RKO (cell line): Measurements from ENCODE around the gene SMPDL3A.

Source experiments
- DNase-seq: peaks from one replicate; pipeline ENCODE4 v3.0.0-alpha.2; 2016; ENCODE audit warnings: low spot score

SMPDL3A gene

GRCh38 chr6:122778302-122778701 is 10.8 kb upstream of the SMPDL3A start:
- DNase-seq, result no peak

- no peak for DNase-seq
These were observed 9.9 kb upstream of the SMPDL3A start for GRCh38 chr6:122778985-122779661.

GRCh38 chr6:122779667-122780066 is 9.4 kb upstream of the SMPDL3A start, which contains the start of gene FABP7:
Gene FABP7 (plus strand): TSS chr6:122779716. CDS start chr6:122779795, 79 bp downstream.
- no peak for DNase-seq

- no peak for DNase-seq
These were observed 8.9 kb upstream of the SMPDL3A start for GRCh38 chr6:122780114-122780513.

DNA sequence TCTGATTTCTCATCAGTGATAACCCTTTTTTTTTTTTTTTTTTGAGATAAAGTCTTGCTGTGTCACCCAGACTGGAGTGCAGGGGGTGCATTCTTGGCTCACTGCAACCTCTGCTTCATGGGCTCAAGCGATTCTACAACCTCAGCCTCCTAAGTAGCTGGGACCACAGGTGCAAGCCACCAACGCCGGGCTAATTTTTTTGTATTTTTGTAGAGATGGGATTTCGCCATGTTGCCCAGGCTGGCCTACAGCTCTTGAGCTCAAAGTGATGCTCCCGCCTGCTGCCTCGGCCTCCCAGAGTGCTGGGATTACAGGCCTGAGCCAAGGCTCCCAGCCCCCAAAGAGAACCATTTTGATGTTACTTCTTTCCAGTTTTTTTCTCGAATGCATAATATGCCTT is 7.3 kb upstream of the SMPDL3A start:
- no peak for DNase-seq

DNA sequence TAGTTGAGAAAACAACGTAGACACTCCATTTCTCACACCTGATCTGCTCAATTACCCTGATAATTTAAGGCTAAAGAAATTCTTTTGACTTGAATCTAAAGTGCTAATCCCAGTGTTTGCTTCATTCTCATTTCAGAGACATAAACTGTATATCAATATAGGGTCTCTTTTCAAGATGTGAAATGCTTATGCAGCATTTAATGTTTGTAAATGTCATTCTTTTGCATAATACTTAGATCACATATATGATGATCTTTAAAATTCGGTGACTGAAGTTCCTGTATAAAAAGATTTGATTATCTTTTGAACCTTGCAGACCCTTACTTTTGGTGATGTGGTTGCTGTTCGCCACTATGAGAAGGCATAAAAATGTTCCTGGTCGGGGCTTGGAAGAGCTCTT is 5.7 kb upstream of the SMPDL3A start:
- DNase-seq, result no peak

DNA sequence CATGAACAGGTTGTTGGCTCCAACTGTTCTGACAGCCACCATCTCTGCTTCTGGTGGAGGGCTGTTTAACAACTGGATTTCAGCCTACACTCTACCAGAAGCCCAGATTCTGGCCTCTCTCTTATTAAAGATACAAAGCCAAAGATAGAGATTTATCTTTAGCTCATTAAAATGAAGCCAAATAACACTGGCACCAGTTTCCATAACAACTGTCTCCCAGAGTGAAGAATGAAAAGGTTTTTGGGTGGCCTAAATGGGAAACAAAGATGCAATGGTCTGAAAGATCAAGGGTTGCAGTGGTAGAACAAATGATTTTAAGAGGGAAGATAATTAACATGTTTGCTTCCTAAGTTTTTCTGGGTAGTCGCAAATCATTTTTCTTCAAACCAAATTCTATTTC is 3.2 kb upstream of the SMPDL3A start:
- DNase-seq, result no peak

- no peak for DNase-seq
These were observed 1.3 kb upstream of the SMPDL3A start for GRCh38 chr6:122787721-122788120.

GRCh38 chr6:122788208-122788607 is 850 bp upstream of the SMPDL3A start:
- DNase-seq, result no peak

DNA sequence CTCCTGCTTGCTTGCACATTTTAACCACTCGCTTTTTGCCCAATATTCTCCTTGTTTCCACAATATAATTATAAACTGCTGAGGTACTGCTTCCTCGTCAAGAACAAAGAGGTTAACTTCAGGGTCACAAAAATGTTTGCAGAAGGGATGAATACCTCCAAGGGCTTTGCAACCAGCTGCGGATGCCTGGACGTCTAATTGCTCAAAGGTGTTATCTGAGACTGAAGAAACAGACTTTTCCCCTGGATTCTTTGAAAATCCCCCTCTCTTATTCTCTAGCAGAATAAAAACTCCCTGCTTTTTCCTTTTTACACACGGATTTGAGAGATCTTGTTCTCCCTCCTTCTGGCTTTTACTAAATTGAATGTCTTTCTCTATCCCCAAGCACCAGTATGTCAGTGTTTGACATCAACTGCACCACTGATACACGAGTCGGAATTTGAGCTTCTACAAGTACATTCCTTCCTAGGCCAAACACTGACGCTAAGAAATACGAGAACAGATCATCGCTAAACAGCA is 336 bp upstream of the SMPDL3A start:
- DNase-seq, result no peak

DNA sequence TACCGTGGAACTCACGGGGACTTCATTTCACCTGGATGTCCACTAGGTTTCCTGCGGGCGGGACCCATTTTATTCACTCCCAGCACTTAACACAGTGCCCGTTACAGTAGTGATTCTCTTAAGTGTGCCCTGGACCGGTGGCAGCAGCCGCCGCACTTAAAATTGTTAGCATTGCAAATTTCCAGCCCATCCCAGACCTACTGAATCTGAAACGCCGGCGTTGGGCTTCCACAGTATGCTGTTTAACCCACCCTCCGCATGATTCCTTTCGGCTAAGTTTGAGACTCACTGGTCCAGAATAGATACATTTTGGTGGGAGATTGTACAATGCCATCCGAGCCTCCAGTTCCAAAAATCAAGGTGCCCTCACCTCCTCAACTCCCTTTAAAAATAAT is 967 bp downstream of the SMPDL3A start:
- DNase-seq, result no peak

DNA sequence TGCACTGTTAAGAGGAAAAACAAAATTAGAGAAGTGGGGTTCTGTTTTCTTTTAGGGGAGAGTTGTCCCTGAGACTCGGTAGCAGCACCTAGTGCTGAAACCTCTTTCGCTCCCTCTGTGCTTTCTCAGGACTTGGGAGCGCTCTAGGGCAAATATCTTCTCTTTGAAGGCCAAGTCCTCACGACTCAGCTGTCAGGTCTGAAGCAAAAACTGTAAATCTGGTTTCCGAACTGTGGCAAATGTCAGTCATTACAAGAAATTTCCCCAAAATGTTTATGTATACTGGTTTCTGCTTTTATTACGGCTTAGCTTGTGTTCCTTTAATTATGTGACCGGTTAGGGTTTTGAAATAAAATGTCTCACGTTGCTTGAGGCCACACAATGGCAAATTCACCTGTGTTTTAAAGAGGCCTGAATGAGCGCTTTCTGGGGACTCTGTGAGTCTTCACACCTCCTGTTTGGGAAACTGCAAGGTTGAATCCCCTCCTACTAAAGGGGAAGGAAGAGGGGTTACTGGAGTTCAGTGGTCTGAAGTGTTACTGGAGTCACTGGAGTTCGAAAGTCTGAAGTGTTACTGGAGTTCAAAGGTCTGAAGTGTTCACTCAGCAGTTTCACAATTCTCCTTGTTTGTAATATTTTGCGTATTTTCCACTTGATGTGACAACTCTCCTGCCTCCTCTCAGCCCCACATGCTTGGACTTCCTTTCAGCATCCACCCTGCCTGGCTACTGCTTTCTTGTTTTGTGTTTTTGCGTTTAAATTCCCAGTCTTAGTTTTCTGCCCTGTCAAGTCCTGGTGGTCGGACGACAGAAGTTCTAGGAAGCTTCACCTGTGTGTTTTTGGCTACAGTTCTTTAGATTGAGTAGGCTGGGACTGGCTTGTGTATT is 1.6 kb downstream of the SMPDL3A start:
- DNase-seq, result peak; percentile 12

- no peak for DNase-seq
These were observed 2.2 kb downstream of the SMPDL3A start for GRCh38 chr6:122791310-122791679.

- no peak for DNase-seq
These were observed 3.7 kb downstream of the SMPDL3A start for GRCh38 chr6:122792766-122793165.

DNA sequence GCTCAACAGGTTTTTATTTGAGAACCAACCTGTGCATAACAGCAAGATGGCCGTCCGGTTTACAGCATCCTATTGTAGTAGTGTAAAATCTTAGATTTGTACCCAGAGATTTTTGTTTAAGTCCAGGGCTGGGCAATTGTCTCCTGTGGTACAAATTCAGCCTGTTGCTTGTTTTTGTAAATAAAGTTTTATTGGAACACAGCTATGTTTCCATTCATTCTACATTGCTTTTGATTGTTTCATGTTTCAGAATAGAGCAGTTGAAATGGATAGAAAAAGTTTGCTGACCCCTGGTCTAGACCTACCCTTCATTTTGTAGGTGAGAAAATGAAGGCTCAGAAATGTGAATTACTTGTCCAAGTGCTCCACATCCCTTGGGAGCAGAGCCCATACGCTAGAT is 8.5 kb downstream of the SMPDL3A start:
- DNase-seq, result no peak

DNA sequence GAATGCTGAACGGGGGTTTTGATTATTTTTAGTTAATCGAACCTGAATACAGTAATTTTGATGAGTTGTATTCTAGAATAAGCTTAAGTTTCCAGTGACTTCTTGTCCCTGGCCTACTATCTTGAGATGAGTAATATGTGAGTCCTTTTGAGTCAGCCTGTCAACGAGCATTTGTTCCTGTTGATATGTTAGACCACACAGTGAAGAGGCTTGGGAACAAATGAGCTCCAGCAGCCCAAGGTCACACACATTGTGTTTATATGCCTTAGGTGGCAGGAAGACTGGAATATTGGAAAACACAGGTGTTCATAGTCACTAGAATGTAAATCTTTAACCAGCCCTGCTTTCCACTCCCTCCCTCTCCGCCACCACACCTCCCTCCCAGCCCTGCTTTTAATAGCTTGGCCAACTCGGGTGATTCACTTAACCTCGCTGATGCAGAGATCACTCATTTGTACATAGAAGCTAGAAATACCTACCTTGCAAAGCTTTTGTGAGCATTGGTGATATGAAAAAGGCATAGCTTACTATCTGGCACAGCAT is 9.1 kb downstream of the SMPDL3A start:
- peak; percentile 88 for DNase-seq

DNA sequence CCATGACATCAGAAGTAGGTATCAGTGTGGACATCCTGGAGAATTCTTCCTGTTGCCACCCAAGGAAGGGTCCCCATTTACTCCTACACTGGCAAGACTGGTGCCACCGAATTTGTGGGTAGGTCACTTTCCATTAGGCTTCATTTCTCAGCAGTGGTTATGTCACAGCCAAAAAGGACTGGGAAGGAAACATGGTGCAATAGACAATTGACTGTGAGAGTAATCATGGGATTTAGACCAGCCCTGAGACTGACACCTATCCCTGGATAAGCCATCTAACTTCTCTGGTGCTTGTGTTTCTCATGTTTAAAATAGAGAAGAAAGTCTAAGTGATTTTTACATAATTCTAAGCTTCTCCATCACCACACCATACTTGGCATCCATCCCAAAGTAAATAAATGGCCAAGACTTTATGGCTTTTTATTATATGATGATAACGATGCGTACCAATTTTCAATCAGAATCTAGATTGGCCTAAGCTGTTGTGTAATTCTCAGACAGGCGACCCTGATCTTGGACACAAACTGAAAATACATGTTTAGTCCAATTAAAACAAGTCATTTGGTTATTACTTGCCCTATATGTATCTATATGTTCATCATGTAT is 10.2 kb downstream of the SMPDL3A start:
- no peak for DNase-seq

DNA sequence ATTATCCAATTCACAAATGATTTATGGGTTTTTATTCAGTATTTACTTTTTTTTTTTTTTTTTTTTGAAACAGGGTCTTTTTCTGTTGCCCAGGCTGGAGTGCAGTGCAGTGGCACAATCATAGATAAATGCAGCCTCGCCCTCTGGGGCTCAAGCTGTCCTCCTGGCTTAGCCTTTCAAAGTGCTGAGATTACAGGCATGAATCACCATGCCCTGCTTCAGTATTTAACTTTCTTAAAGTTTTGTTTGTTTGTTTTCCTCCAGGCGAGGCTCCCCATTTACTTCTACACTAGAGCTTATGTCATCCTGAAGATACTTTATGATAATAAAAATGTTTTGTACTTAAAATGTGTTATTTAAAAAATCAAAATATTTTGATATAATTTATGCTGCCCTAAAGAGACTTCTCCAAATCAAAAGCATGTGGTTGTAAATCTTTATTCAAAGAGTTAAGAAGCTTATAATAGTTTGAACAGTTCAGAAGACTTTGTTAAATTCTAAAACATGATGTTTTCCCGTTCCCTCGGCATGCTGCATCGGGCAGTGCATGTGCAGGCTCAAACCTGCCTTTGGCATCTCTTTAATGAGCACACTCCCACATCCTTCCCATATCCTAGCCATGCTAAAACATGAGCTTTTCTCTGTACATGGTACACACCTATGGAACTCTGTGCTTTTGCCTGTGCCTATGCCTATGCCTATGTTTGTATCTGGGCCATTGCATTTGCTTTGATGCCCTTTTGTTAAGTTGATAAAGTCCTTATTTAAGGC is 11.0 kb downstream of the SMPDL3A start:
- no peak for DNase-seq

DNA sequence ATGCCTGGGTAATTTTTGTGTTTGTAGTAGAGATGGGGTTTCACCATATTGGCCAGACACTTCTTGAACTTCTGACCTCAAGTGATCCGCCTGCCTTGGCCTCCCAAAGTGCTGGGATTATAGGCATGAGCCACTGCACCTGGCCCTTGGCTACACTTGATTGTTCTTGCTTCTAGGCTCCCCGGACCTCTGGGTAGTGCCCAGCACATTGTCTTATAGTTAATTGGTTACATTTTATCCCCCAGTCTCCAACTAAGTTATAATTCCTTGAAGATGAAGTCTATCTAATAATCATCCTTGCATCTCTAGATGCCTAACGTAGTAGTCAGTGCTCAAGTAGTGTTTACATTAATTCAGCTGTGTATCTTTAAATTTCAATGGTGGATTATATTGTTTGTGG is 11.8 kb downstream of the SMPDL3A start:
- DNase-seq, result no peak

- no peak for DNase-seq
These were observed 12.3 kb downstream of the SMPDL3A start for GRCh38 chr6:122801397-122801796.

- no peak for DNase-seq
These were observed 14.2 kb downstream of the SMPDL3A start for GRCh38 chr6:122803171-122803661.
